ENCODE results near the gene FBXW9.
A peak's percentile ranks its signal among the peaks of the same experiment; 100 is the strongest.
"Not testable (repeated sequence)": the region's sequence is repeated elsewhere in the genome, so short reads cannot be mapped to it uniquely, and the experiment has no call there.

The FBXW9 gene

GRCh38 chr19:12733369-12734214, 37.2 kb upstream of the FBXW9 start:
- TF ChIP-seq, protein P1, sequence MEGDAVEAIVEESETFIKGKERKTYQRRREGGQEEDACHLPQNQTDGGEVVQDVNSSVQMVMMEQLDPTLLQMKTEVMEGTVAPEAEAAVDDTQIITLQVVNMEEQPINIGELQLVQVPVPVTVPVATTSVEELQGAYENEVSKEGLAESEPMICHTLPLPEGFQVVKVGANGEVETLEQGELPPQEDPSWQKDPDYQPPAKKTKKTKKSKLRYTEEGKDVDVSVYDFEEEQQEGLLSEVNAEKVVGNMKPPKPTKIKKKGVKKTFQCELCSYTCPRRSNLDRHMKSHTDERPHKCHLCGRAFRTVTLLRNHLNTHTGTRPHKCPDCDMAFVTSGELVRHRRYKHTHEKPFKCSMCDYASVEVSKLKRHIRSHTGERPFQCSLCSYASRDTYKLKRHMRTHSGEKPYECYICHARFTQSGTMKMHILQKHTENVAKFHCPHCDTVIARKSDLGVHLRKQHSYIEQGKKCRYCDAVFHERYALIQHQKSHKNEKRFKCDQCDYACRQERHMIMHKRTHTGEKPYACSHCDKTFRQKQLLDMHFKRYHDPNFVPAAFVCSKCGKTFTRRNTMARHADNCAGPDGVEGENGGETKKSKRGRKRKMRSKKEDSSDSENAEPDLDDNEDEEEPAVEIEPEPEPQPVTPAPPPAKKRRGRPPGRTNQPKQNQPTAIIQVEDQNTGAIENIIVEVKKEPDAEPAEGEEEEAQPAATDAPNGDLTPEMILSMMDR (IDR thresholded peaks at IDR 0.05; ENCODE audit: insufficient read depth, low read length, poor library complexity, severe bottlenecking), result peak; percentile 81
- DNase-seq (ENCODE audit: extremely low read depth, insufficient read length), result no peak
- Histone ChIP-seq H3K27me3 (replicated peaks; ENCODE audit: control insufficient read depth, insufficient read depth, low read length) (no peaks in the 10 kb centered on the region), H3K4me3 (replicated peaks; ENCODE audit: low read depth, low read length) (peak overlapping the region; percentile 83), H3K36me3 (ENCODE audit: control insufficient read depth, insufficient read depth, low read length) (peaks cover 18% of the 10 kb centered on the region)

GRCh38 chr19:12731337-12731736, 34.9 kb upstream of the FBXW9 start:
- TF ChIP-seq, protein P1 (IDR thresholded peaks at IDR 0.05; ENCODE audit: insufficient read depth, low read length, poor library complexity, severe bottlenecking), result no peak
- H3K4me3 ChIP-seq (replicated peaks; ENCODE audit: low read depth, low read length), result no peak overlapping the region
- no peaks in the 10 kb centered on the region for H3K27me3 ChIP-seq (replicated peaks; ENCODE audit: control insufficient read depth, insufficient read depth, low read length)
- DNase-seq (ENCODE audit: extremely low read depth, insufficient read length), result no peak
- peaks cover 22% of the 10 kb centered on the region for H3K36me3 ChIP-seq (ENCODE audit: control insufficient read depth, insufficient read depth, low read length)

DNA sequence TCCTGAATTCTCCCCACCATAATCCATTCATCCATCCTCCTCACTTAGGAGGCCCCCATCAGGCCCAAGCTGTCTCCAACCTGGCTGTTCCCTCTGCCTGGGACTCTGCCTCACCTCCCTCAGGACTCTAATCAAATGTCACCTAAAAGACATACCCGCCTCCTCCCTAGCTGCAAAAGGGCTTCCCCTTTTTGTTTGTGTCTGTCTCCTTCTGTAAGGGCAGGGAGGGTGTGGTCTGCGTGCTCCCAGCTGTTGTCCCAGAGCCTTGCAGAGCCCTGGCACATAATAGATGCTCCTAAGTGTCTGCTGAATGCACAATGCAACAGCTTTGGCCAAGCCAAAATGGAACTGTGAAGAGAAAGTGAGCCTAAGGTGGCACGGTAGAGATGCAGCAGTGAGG, 33.6 kb upstream of the FBXW9 start:
- peaks cover 22% of the 10 kb centered on the region for H3K36me3 ChIP-seq (ENCODE audit: control insufficient read depth, insufficient read depth, low read length)
- DNase-seq (ENCODE audit: extremely low read depth, insufficient read length), result no peak
- H3K27me3 ChIP-seq (replicated peaks; ENCODE audit: control insufficient read depth, insufficient read depth, low read length), result no peaks in the 10 kb centered on the region
- TF ChIP-seq, protein P1 (IDR thresholded peaks at IDR 0.05; ENCODE audit: insufficient read depth, low read length, poor library complexity, severe bottlenecking), result no peak
- H3K4me3 ChIP-seq (replicated peaks; ENCODE audit: low read depth, low read length), result no peak overlapping the region

GRCh38 chr19:12727745-12728433, 31.5 kb upstream of the FBXW9 start:
- Histone ChIP-seq H3K36me3 (ENCODE audit: control insufficient read depth, insufficient read depth, low read length) (peaks cover 22% of the 10 kb centered on the region), H3K4me3 (replicated peaks; ENCODE audit: low read depth, low read length) (no peak overlapping the region), H3K27me3 (replicated peaks; ENCODE audit: control insufficient read depth, insufficient read depth, low read length) (no peaks in the 10 kb centered on the region)
- TF ChIP-seq, protein P1 (IDR thresholded peaks at IDR 0.05; ENCODE audit: insufficient read depth, low read length, poor library complexity, severe bottlenecking), result no peak
- no peak for DNase-seq (ENCODE audit: extremely low read depth, insufficient read length)

GRCh38 chr19:12726988-12727316, 30.5 kb upstream of the FBXW9 start:
- DNase-seq (ENCODE audit: extremely low read depth, insufficient read length), result no peak
- Histone ChIP-seq H3K4me3 (replicated peaks; ENCODE audit: low read depth, low read length) (no peak overlapping the region), H3K36me3 (ENCODE audit: control insufficient read depth, insufficient read depth, low read length) (peaks cover 22% of the 10 kb centered on the region), H3K27me3 (replicated peaks; ENCODE audit: control insufficient read depth, insufficient read depth, low read length) (no peaks in the 10 kb centered on the region)
- TF ChIP-seq, protein P1 (IDR thresholded peaks at IDR 0.05; ENCODE audit: insufficient read depth, low read length, poor library complexity, severe bottlenecking), result no peak

DNA sequence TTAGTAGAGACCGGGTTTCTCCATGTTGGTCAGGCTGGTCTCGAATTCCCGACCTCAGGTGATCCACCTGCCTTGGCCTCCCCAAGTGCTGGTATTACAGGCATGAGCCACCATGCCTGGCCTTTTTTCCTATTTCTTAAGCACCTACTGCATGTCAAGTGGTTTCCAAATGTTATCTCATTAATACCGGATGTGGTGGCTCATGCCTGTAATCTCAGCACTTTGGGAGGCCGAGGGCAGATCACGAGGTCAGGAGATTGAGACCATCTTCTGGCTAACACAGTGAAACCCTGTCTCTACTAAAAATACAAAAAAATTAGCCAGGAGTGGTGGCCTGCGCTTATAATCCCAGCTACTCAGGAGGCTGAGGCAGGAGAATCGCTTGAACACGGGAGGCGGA, 29.2 kb upstream of the FBXW9 start:
- peaks cover 16% of the 10 kb centered on the region for H3K36me3 ChIP-seq (ENCODE audit: control insufficient read depth, insufficient read depth, low read length)
- DNase-seq (ENCODE audit: extremely low read depth, insufficient read length); H3K27me3 ChIP-seq (replicated peaks; ENCODE audit: control insufficient read depth, insufficient read depth, low read length); H3K4me3 ChIP-seq (replicated peaks; ENCODE audit: low read depth, low read length): not testable (repeated sequence)

Measured in GM06990 (cell line).